Renal pelvis (tissue), 4 donors: ENCODE results near the gene ABI1. TPM values are rescaled to one million over a fixed set of nuclear protein-coding genes. Genes with fewer than 3 reads are reported as not detected.
A peak's percentile ranks its signal among the peaks of the same experiment; 100 is the strongest.
"Not testable (repeated sequence)": the region's sequence is repeated elsewhere in the genome, so short reads cannot be mapped to it uniquely, and the experiment has no call there.

Source experiments
- DNase-seq: peaks from one replicate; pipeline ENCODE4 v3.0.0-alpha.2; 2013
- polyA plus RNA-seq, 3 donors: library from polyadenylated mRNA; unstranded; fragments of 120-200 nt; gene quantifications; one replicate each; pipeline ENCODE4 v1.2.1, GENCODE V29; 2013; ENCODE audit not compliant: insufficient read length in 3 of 3

ABI1 gene
- polyA plus RNA-seq, 3 donors: 57.0 to 74.4 (median 65.0) TPM

DNA sequence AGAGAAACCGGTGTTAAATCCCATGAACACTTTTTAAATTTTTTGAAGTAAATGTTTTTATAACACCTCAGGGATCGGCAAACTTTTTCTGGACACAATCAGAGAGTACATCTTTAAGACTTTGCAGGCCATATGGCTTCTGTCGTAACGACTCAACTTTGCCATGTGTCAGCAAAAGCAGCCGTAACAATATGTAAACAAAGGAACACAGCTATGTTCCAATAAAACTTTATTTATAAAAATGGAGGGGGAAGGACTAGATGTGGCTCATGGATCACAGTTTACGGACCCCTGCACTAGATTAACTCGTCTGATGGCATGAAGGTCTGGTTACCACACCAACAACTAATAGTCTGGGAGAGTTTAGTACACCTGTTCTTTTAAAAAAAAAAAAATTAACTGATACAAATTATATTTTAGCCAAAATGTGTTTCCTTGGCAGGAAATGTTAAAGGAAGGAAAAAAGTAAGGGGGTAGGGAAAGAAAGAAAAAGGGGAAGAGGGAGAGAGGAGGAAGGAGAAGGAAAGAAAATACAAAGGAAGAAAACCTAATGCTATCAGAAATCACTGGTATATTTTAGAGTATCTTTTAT, 50.2 kb downstream of the ABI1 start:
- no peak for DNase-seq

DNA sequence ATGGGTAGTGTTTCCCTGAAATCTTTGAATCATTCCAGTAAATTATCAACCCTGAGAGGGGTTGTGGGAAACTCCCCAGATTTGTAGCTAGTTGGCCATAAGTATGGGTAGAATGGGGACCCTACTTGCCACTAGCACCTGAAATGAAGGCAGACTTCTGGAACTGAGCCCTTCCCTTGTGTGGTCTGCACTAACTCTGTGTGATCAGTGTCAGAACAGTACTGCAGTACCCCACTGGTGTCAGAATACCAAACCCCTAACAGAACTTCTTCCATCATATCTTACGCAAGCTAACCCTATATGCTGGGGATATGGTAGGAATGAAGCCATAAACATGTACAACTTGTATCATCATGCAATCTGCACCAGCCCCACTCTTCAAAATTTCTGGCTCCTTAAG, 50.8 kb downstream of the ABI1 start:
- DNase-seq: no peak

DNA sequence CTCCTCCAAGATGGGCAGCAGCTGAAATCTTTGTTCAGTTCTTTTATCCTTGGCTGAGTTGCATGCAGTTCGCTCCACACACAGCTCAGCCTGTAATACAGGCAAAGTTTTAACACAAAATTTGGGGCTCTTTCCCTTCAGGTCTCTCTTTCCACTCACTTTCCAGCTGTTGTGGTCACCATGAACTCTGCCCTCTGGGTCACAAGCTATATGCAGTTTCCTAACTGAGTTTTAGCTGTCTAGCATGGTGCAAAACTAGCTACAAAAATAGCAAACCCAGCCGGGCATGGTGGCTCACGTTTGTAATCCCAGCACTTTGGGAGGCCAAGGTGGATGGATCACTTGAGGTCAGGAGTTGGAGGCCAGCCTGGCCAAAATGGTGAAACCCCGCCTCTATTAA, 53.2 kb downstream of the ABI1 start:
- DNase-seq: no peak

DNA sequence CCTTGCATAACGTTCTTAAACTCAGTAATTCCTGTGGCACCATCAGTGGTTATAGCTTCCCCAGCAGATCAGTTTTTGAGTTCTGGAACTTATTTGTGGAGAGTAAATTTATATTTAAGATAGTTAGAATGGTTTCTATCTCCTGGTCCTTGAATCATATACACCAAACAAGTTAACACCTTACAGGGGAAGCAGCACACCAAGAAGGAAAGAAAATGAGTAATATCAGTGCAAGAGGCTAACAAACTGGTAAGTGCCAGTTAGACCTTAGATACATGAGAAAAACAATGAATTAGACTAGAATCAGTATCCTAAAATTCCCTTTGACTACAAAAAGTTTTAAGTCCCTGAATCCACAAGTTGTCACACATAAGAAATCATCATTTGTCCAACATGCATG, 54.2 kb downstream of the ABI1 start:
- DNase-seq: no peak

DNA sequence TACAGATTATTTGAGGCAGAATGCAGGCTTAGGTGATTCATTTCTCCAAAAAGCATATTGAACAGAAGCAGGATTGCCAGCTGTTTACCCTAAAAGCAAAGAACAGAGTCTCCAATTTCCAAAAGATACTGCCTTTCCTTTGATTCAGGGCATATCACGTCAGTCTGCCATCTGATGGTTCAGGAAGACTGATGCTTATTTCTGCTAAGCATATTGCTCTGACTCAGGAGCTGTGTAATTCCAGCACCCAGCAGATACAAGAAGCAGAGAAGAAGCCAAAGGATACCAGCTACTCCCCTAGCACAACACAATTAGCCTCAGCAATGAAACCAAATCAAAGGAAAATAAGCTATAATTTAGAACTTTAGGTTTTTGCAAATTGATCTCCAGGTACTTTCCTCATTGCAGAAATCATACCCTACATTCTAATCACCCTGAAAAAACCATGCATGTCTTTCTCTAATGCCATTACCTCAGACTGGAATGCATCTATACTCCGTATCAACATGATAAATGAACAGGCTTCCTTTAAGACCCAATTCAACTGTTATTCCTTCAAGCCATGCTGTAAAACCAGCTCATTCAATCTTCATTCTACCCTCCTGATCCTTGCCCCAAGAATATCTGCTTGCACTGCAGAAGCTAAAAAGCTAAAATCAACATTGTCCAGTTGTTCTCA, 55.1 kb downstream of the ABI1 start:
- no peak for DNase-seq

DNA sequence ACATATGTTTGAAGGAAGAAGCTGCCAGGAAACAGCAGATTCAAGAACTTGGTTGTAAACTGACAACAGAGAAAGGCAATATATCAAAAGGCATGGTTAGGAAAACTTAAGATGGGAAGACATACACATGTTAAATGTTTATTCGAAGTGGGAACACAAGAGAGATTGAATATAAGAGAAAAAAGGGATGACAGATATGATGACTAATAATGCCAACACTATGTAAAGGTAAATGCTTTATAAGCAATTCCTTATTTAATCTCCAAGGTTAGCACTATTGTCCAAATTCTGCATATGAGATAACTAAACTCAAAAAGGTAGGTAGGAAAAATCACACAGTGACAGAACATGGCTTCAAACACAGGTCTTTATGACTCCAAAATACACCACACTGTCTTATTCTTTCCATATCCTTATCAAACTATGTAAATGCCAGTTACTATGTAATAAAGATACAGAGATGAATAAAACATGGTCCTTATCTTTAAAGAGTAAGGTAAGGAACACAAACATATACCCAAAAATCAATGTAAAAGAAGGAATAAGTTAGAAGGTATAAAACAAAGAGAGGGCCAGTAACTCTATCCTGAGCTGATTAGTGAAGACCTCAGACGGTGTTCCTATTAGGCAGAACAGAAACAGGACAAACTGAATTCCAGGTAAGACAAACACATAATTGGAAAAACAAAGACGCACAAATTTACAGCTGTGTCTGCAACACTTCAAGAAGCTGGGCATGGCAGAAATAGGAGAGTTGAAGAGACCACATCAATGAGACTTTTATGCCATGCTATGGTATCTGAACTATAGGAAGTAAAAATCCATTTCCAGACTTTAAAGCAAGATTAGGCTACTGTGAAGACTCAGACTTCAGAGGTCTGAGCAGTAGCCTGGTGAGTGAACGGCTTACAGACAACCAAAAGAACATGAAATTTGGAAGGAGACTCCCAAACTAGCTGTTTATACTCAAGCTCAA, 56.1 kb downstream of the ABI1 start:
- DNase-seq: no peak

DNA sequence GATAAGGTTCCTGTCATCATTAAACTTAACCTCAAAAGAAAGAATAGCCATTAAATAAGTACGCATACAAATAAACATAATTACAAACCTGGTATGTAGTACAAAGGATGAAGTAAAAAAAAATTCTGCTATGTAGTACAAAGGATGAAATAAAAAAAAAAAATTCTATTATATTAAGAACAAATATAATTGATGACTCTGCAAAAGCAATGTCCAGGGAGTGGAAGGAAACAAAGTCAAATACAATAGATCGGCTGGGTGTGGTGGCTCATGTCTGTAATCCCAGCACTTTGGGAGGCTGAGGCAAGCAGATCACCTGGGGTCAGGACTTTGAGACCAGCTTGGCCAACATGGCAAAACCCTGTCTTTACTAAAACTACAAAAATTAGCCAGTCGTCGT, 56.9 kb downstream of the ABI1 start:
- no peak for DNase-seq

DNA sequence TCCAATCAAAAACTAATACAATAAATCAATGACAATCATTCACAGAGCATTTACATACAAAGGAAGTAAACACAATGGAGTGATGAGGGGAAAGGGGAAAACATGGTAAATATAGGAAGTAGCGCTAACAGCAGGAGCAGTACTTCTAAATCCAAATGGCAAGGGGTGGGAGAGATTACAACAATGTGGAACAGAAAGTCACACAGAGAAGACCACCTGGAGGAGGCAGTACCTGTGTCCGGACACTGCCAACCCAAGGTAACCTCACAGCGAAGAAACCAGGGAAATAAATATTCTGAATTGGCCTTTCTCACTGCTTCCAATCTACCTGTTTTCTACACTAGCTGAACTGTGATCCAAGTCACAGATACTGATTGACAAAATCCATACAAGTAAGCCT, 58.2 kb downstream of the ABI1 start:
- no peak for DNase-seq

DNA sequence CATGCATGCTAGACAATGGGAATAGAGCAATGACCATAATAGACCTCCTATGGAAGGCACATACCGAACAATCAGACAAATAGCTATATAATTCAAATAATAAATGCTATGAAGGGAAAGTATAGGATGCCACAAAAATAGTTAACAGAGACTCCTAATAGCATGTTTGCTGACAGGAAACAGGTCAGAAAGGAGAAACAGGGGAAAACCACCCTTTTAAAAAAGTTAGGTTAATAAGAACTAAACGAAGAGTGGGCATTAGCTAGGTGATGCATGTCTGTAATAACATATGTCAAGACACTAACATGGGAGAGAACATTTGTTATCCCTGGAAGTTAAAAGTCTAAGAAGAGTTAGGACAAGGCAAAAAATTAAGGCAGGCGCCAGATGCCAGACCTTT, 58.9 kb downstream of the ABI1 start:
- DNase-seq: no peak

DNA sequence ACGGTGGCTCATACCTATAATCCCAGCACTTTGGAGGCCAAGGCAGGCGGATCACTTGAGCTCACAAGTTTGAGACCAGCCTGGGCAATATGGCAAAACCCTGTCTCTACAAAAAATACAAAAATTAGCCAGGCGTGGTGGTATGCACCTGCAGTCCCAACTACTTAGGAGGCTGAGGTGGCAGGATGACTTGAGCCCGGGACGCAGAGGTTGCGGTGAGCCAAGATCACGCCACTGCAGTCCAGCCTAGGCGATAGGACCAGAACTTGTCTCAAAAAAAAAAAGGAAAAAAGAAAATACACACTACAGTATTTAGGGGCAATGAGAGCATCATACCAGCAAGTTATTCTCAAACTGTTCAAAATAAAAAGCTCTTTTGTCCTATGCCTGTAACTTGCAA, 59.5 kb downstream of the ABI1 start:
- no peak for DNase-seq

DNA sequence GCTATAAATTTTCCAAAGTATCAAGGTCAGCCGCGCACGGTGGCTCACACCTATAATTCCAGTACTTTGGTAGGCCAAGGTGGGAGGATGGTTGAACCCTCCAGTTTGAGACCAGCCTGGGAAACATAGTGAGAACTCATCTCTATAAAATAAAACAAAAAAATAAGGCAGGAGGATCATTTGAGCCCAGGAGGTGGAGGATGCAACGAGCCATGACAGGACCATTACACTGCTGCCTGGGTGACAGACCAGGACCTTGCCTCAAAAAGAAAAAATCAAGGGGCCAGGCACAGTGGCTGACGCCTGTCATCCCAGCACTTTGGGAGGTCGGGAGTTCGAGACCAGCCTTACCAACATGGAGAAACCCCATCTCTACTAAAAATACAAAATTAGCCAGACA, 60.3 kb downstream of the ABI1 start:
- no peak for DNase-seq

DNA sequence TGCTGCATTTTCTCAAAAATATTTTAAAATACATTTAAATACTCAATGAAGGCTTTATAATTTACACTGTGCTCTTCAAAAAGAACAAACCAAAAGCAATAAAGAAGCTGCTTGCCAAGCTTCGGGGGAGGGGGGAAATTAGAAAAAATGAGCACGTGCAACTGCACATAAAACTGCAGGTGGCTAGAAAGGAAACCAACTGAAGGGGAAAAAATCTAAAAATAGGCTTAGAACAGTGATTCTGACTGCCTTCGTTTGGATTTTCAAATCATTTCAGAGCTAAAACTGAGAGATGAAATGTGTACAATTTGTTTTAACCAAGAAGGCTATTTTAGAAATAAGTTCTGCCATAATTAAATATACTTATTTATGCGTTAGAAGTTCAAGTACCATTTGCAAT, 61.4 kb downstream of the ABI1 start:
- peak; percentile 10 for DNase-seq

DNA sequence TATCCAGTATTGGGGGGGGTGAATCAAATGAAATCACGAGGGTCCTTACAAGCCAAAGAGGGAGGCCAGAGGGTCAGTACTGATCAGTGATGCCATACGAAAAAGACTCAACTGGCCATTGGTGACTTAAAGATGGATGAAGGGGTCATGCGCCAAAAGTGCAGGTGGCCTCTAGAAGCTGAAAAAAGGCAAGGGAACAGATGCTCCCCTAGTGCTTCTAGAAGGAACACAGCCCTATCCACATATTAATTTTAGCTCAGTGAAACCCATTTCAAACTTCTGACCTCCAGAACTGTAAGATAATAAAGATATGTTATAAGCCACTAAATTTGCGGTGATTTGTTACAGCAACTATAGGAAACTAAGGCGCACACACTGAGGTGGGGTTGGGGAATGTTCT, 62.5 kb downstream of the ABI1 start:
- DNase-seq: no peak

DNA sequence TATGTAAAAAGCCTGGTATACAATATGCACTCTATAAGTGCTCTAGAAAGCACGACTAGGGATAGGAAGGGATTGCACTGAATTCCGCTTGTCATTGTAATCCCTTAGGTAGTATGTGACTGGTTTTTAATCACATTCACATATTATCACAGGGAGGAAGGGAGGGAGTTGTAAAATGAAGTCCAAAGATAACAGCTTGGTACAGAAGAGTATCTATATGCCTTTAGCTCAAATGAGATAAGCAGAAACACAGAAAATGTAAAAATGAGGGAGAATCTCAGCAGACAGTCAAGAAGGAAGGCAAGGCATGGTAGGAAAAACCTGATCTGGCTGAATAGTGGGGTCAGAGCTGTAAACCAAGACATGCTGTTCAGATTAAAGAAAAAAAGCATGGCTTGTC, 63.4 kb downstream of the ABI1 start:
- no peak for DNase-seq

DNA sequence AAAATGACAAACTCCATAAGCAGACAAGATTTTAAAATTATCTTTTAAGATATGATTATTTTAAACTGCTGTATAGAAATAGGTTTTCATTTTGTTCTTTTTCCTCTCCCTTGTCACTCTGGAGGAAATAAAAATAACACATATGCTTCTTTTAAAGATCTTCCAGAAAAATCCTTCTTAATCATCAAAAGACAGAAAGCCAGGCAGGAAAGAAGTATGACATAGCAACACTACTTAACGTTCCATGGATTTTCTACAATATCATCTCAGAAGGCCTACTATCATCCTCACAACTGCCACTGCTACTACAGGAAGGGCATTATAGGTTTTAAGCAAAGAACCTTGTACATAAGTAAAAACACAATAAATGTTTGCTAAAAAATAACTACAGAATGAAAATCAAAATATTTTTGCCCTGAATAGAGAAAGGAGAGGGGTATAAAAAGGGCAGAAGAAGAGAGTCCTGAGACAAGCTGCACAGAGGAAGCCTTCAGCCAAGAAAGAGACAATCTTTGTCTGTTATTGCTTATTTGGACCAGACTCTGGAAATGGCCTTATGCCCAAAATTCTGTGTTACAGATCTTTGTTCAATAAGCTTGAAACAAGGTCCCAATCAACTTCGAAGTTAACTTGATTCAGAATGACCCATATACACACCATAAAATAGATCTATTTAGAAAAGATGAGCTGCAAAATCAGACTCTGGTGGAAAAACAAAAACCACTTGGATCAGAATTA, 67.8 kb downstream of the ABI1 start:
- DNase-seq: no peak

DNA sequence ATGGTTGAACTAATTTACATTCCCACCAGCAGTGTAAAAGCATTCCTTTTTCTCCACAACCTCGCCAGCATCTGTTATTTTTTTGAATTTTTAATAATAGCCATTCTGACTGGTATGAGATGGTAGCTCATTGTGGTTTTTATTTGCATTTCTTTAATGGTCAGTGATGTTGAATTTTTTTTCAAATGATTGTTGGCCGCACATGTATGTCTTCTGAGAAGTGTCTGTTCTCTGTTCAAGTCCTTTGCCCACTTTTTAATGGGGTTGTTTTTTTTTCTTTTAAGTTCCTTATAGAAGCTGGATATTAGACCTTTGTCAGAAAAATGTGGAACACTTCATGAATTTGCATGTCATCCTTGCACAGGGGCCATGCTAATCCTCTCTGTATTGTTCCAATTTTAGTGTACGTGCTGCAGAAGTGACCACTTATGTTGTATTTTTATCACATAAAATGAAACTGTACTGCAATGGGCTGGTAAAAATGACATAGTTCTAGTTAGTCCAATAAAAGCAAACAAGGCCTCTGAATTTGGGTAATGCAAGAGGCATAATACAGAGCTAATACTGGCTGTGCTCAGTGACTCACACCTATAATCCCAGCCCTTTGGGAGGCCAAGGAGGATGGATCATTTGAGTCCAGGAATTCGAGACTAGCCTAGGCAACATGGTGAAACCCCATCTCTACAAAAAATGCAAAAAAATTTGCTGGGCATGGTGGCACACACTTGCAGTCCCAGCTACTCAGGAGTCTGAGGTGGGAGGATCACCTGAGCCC, 70.3 kb downstream of the ABI1 start:
- DNase-seq: no peak

DNA sequence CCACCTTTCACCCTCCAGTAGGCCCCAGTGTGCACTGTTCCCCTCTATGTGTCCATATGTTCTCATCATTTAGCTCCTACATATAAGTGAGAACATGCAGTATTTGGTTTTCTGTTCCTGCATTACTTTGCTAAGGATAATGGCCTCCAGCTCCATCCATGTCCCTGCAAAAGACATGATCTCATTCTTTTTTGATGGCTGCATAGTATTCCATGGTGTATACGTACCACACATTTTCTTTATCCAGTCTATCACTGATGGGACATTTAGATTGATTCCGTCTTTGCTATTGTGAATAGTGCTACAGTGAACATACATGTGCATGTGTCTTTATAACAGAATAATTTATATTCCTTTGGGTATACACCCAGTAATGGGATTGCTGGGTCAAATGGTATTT, 71.0 kb downstream of the ABI1 start:
- DNase-seq: not testable (repeated sequence)

DNA sequence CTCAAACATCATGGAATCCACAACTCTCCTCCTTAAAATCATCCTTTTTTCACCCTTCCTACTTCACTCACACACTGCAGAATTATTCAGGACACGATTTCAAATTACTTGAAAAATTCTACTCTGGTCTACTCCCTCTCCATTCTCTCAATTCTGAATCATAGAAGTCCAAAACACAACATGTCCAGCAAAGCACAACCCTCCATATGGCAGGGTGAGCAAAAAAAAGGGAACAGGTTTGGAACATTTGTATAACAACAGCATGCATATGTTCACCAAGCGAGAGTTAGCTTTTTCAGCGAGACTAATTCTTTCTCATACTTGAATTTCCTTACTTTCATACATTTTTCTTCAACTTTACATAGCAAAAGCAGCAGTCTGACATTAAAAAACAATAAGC, 73.4 kb downstream of the ABI1 start:
- DNase-seq: no peak

DNA sequence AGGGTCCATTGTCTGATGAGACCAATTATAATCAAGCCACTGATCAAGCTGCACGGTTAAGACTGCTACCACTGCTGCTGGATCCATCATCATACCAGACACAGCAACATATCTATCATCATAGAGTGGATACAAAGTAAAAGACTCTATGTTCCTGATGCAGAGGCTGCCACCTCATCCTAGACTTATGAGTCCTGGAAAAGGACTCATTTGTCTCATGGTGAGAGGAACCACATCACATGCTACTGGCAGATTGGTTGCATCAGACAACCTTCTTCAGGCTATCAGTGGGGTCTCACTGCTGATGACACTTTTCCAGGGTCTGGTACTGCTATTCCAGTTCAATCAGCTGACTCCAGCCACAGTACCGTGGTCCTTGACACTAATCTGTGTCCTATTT, 79.0 kb downstream of the ABI1 start:
- no peak for DNase-seq

DNA sequence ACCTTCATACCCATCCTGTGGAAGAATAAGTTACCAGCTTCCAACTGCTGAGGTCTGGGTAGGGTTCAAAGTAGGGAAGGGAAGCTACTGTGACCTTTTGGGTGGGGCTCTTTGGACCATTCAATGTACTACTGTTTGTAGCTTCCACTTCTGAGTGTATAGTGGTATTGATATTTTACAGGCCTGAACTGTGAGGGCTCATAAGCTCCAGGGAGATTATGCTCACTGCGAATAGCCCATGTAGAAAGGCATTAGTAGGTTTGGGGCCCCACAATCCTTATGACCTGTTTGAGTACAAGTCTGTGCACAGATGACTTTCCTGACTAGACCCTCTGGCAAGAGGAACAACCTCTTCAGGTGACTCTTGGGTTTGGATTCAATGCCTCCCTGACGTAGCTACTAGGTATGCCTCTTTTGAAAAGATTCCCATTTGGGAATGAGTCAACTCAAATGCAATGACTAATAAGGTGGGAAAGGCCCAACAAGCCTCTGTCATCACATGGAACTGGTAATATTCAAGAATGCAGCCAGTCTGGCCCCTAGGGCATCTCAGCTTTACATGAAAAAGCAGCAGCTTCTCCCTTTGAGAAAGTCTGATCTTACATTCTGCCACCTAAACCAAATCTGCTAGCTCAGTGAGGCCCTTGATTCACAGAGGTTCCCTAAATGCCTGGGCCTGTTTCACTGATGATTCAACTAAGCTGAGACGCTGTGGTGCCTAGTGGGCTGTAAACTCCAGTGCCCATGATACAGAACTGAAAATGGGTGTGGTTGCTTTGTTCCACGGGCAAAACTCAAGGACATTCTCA, 79.8 kb downstream of the ABI1 start:
- no peak for DNase-seq
